IMR-90 (cell line): ENCODE results near the gene HDAC8.

Experiments
- BHLHE40 ChIP-seq: fragments of 150-350 bp; IDR thresholded peaks from 2 replicates; pipeline ENCODE4 v1.6.1; 2016; ENCODE audit warnings: mild to moderate bottlenecking, low read depth, low read length
- CHD1 ChIP-seq: IDR thresholded peaks from 2 replicates; pipeline ENCODE4 v1.6.1; 2012; ENCODE audit warnings: low read depth, low read length, improper control_type of control experiment
- CTCF ChIP-seq: conservative IDR thresholded peaks from 2 replicates; pipeline ENCODE4 v1.5.1; 2012; ENCODE audit warnings: mild to moderate bottlenecking, low read depth, low read length, improper control_type of control experiment
- FOS ChIP-seq: fragments of 150-350 bp; IDR thresholded peaks from 2 replicates; pipeline ENCODE4 v1.6.1; 2016; ENCODE audit warnings: low read depth, low read length
- MAFK ChIP-seq: IDR thresholded peaks from 2 replicates; pipeline ENCODE4 v1.6.1; 2012; ENCODE audit warnings: low read depth, low read length, improper control_type of control experiment
- MXI1 ChIP-seq: IDR thresholded peaks from 2 replicates; pipeline ENCODE4 v1.6.1; 2012; ENCODE audit warnings: low read depth, mild to moderate bottlenecking, low read length, moderate library complexity, borderline replicate concordance
- NFE2L2 ChIP-seq: fragments of 150-350 bp; IDR thresholded peaks from 2 replicates; pipeline ENCODE4 v1.6.1; 2016; ENCODE audit warnings: low read depth, mild to moderate bottlenecking, low read length
- POLR2A ChIP-seq: IDR thresholded peaks from 2 replicates; pipeline ENCODE4 v1.6.1; 2012; ENCODE audit warnings: mild to moderate bottlenecking, low read depth, low read length
- SMC3 ChIP-seq: fragments of 150-350 bp; IDR thresholded peaks from 2 replicates; pipeline ENCODE4 v1.6.1; 2016; ENCODE audit warnings: low read depth, mild to moderate bottlenecking, antibody characterized with exemption, low read length, moderate library complexity
- USF2 ChIP-seq: fragments of 150-350 bp; IDR thresholded peaks from 2 replicates; pipeline ENCODE4 v1.6.1; 2017; ENCODE audit warnings: mild to moderate bottlenecking, antibody characterized with exemption, low read length, low read depth

- TF ChIP-seq POLR2A (no peak), CTCF (no peak), USF2 (no peak), NFE2L2 (no peak), MXI1 (no peak), MAFK (no peak), CHD1 (no peak), FOS (peak; percentile 38; the same call in 1 of the 2 replicates), SMC3 (no peak), BHLHE40 (no peak)
Observed at GRCh38 chrX:72621625-72622485, 49.2 kb upstream of the HDAC8 start.
